Tibial nerve (tissue), 4 donors: ENCODE data around the gene CDH4. TPM values are rescaled to one million over a fixed set of nuclear protein-coding genes. Genes with fewer than 3 reads are reported as not detected.
"Not testable (repeated sequence)": the region's sequence is repeated elsewhere in the genome, so short reads cannot be mapped to it uniquely, and the experiment has no call there.

Experiments used
- DNase-seq, 2 donors: peaks; one replicate each; pipeline ENCODE4 v3.0.0-alpha.2; 2019; ENCODE audit warnings: low spot score in 2 of 2
- H3K27ac ChIP-seq, 4 donors: fragments of 200-600 bp; sonication (generic) in 3 of 4; one replicate each; pipeline ENCODE4 v1.5.1; 2017 to 2019; ENCODE audit warnings: mild to moderate bottlenecking in 1 of 4
- H3K27me3 ChIP-seq, 2 donors: fragments of 200-600 bp; sonication (generic) in 1 of 2; one replicate each; pipeline versions ENCODE4 v1.5.1 to v1.6.0; 2017 to 2019
- H3K36me3 ChIP-seq, 3 donors: fragments of 200-600 bp; sonication (generic); one replicate each; pipeline ENCODE4 v1.5.1; 2018 to 2019
- H3K4me1 ChIP-seq, 4 donors: fragments of 200-600 bp; sonication (generic) in 3 of 4; one replicate each; pipeline ENCODE4 v1.5.1; 2017 to 2019
- H3K4me3 ChIP-seq, 4 donors: fragments of 200-600 bp; sonication (generic) in 3 of 4; one replicate each; pipeline ENCODE4 v1.5.1; 2017 to 2019; ENCODE audit warnings: mild to moderate bottlenecking in 1 of 4, moderate library complexity in 1 of 4
- H3K9me3 ChIP-seq, 4 donors: fragments of 200-600 bp; sonication (generic) in 3 of 4; one replicate each; pipeline ENCODE4 v1.5.1; 2017 to 2019
- CTCF ChIP-seq, 5 experiments: fragments of 200-600 bp in 3 of 5; fragments of 450-650 bp in 2 of 5; sonication (generic) in 3 of 5; IDR thresholded peaks; one replicate each; pipeline ENCODE4 v1.5.1; 2016 to 2019; ENCODE audit warnings: antibody characterized with exemption in 5 of 5, mild to moderate bottlenecking in 3 of 5, moderate library complexity in 2 of 5
- EP300 ChIP-seq, 2 donors: sonication (generic); formaldehyde crosslinking; IDR thresholded peaks; one replicate each; pipeline ENCODE4 v1.6.1; 2017; ENCODE audit warnings: antibody characterized with exemption in 2 of 2, mild to moderate bottlenecking in 1 of 2
- POLR2A ChIP-seq, 2 donors: fragments of 450-650 bp; IDR thresholded peaks; one replicate each; pipeline ENCODE4 v1.6.1; 2017; ENCODE audit warnings: antibody characterized with exemption in 2 of 2, mild to moderate bottlenecking in 2 of 2, moderate library complexity in 2 of 2
- WGBS, 2 donors: methylation state at CpG; one replicate each; pipeline ENCODE4 v1.1.5; 2018; 5-methylcytosine and 5-hydroxymethylcytosine counted together
- total RNA-seq, 4 donors: library from RNA; depleted of rRNA; stranded (reverse); fragments of >200 nt; gene quantifications; one replicate each; pipeline ENCODE4 v1.1.0, GENCODE V29; 2016

Gene CDH4
- total RNA-seq, 4 donors from 2014 or later = 0.78 to 2.3 (median 1.0) TPM

DNA sequence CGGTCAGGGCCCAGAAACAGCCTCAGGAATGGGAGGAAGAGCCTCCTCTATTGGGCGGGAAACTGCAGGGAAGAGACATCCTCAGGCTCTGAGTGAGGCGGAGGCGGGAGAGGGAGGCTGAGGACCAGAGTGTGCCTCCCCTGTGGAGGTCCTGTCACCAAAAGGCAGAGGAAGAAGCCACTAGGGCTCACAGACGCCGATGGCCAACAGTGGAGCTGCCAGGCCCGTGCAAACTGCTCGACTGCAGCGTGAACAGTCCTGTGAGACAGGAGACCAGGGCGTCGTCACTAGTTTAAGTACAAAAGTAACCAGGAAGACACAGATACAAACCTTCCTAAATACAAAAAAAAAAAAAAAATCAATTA is 730.9 kb downstream of the CDH4 start:
- no peak overlapping the region for H3K27ac ChIP-seq
- DNase-seq = no peak
- H3K4me1 ChIP-seq = peaks cover 0 to 3% (median 0%) of the 10 kb centered on the region in 4 donors
- H3K4me3 ChIP-seq = no peak overlapping the region
- peaks cover 0 to 69% (median 0%) of the 10 kb centered on the region in 3 donors for H3K36me3 ChIP-seq
- H3K27me3 ChIP-seq = no peaks in the 10 kb centered on the region
- TF ChIP-seq CTCF (IDR thresholded peaks at IDR 0.05) = no peak
- TF ChIP-seq EP300 (IDR thresholded peaks at IDR 0.05) = no peak
- no peak for TF ChIP-seq POLR2A (IDR thresholded peaks at IDR 0.05)
- WGBS, 2 donors = 88 to 90% methylated on average over 11 of the region's 11 CpGs
- no peaks in the 10 kb centered on the region for H3K9me3 ChIP-seq

DNA sequence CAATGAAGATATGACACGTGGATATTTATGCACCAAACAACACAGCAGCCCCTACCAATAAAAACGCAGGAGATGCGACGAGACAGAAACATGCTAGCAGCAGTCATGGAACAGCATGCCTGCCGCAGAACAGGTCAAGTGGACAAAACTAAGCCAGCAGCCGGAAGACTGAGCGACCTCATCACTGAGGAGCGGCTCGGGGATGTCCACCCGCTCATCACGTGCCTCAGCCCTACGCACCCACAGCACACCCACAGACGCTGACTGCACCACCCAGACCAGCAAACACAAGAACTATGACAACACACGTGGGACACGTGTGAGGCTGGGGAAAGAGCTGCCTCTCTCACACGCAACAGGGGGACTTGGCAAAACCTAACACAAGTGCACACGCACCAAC is 731.9 kb downstream of the CDH4 start:
- Histone ChIP-seq H3K9me3 (no peaks in the 10 kb centered on the region), H3K27me3 (no peaks in the 10 kb centered on the region), H3K27ac (no peak overlapping the region), H3K4me1 (peaks cover 0 to 3% (median 0%) of the 10 kb centered on the region in 4 donors), H3K36me3 (peaks cover 0 to 77% (median 0%) of the 10 kb centered on the region in 3 donors), H3K4me3 (no peak overlapping the region)
- TF ChIP-seq EP300 (IDR thresholded peaks at IDR 0.05) = no peak
- no peak for TF ChIP-seq POLR2A (IDR thresholded peaks at IDR 0.05)
- TF ChIP-seq CTCF (IDR thresholded peaks at IDR 0.05) = no peak
- 83 to 88% methylated on average over 17 of the region's 17 CpGs for WGBS, 2 donors
- no peak for DNase-seq

GRCh38 chr20:61984431-61984830 is 732.4 kb downstream of the CDH4 start:
- H3K27me3 ChIP-seq, H3K4me1 ChIP-seq, H3K9me3 ChIP-seq, DNase-seq, H3K27ac ChIP-seq, H3K4me3 ChIP-seq: not testable (repeated sequence)
- H3K36me3 ChIP-seq = peaks cover 0 to 76% (median 0%) of the 10 kb centered on the region in 3 donors
- WGBS, 2 donors = 84 to 87% methylated on average over 12 to 14 of the region's 14 CpGs

- Histone ChIP-seq H3K9me3 (no peaks in the 10 kb centered on the region), H3K36me3 (peaks cover 0 to 76% (median 0%) of the 10 kb centered on the region in 3 donors), H3K4me3 (no peak overlapping the region), H3K4me1 (peaks cover 0 to 3% (median 0%) of the 10 kb centered on the region in 4 donors), H3K27me3 (no peaks in the 10 kb centered on the region), H3K27ac (no peak overlapping the region)
- 91 to 93% methylated on average over 6 of the region's 6 CpGs for WGBS, 2 donors
- no peak for DNase-seq
- TF ChIP-seq POLR2A (IDR thresholded peaks at IDR 0.05) = no peak
- TF ChIP-seq CTCF (IDR thresholded peaks at IDR 0.05) = no peak
- TF ChIP-seq EP300 (IDR thresholded peaks at IDR 0.05) = no peak
Observed at GRCh38 chr20:61985096-61985495, 733.0 kb downstream of the CDH4 start.

- H3K4me1 ChIP-seq = no peaks in the 10 kb centered on the region
- peaks cover 0 to 13% (median 2%) of the 10 kb centered on the region in 4 donors for H3K9me3 ChIP-seq
- no peak for DNase-seq
- no peak overlapping the region for H3K27ac ChIP-seq
- no peak overlapping the region for H3K4me3 ChIP-seq
- 87 to 92% methylated on average over 16 of the region's 16 CpGs for WGBS, 2 donors
- H3K27me3 ChIP-seq = no peaks in the 10 kb centered on the region
- TF ChIP-seq EP300 (IDR thresholded peaks at IDR 0.05) (no peak), CTCF (IDR thresholded peaks at IDR 0.05) (no peak), POLR2A (IDR thresholded peaks at IDR 0.05) (no peak)
- H3K36me3 ChIP-seq = peaks cover 0 to 85% (median 0%) of the 10 kb centered on the region in 3 donors
Observed at GRCh38 chr20:61986762-61987321, 734.8 kb downstream of the CDH4 start.
